ENCODE data around the gene CHRNA7. TPM values are rescaled to one million over a fixed set of nuclear protein-coding genes. Genes with fewer than 3 reads are reported as not detected.
"Not testable (repeated sequence)": the region's sequence is repeated elsewhere in the genome, so short reads cannot be mapped to it uniquely, and the experiment has no call there.

Gene CHRNA7
- total and polyA plus RNA-seq, 2 experiments from 2014 or later: not detected

- no peak overlapping the region for H2AFZ ChIP-seq
- DNase-seq: no peak
- H3K79me2 ChIP-seq (ENCODE audit: insufficient read depth): no peaks in the 10 kb centered on the region
- no peaks in the 10 kb centered on the region for H3K9me2 ChIP-seq (ENCODE audit: insufficient read depth)
- H3K9ac ChIP-seq: no peak overlapping the region
- H3K27me3 ChIP-seq (replicated peaks; ENCODE audit: insufficient read depth): no peaks in the 10 kb centered on the region
- H3F3A ChIP-seq (ENCODE audit: insufficient read depth): no peaks in the 10 kb centered on the region
- H3K27ac ChIP-seq: no peak overlapping the region
- in situ Hi-C loops (cut with MboI): loop anchor here (25.0 kb wide), 1 partner anchor 148 kb away; no protein-coding TSS in a partner anchor
- no peak overlapping the region for H3K4me3 ChIP-seq
- H3K36me3 ChIP-seq (ENCODE audit: low read depth): no peaks in the 10 kb centered on the region
- H3K9me3 ChIP-seq (ENCODE audit: low read depth): no peaks in the 10 kb centered on the region
- 5 to 8% methylated on average over 8 of the region's 8 CpGs for WGBS, 2 experiments (ENCODE audit: low coverage in 1 of 2, low lambda C conversion rate in 2 of 2, missing lambda C conversion rate in 2 of 2)
- H3K4me2 ChIP-seq (ENCODE audit: unreplicated experiment): no peak overlapping the region
- no peaks in the 10 kb centered on the region for H4K20me1 ChIP-seq (ENCODE audit: insufficient read depth)
- no peaks in the 10 kb centered on the region for H3K4me1 ChIP-seq (ENCODE audit: insufficient read depth)
- TF ChIP-seq EZH2phosphoT487 (IDR thresholded peaks at IDR 0.05; ENCODE audit: insufficient read depth, low read depth) (no peak), EZH2 (IDR thresholded peaks at IDR 0.05; ENCODE audit: insufficient read depth, poor library complexity, severe bottlenecking) (no peak)
Measured at GRCh38 chr15:32135335-32135734, 105.0 kb downstream of the CHRNA7 start.

- not testable (repeated sequence) for DNase-seq; H3K27ac ChIP-seq; H3K4me2 ChIP-seq (ENCODE audit: unreplicated experiment); H3K4me1 ChIP-seq (ENCODE audit: insufficient read depth); H3K9me2 ChIP-seq (ENCODE audit: insufficient read depth); H3K79me2 ChIP-seq (ENCODE audit: insufficient read depth); H3K4me3 ChIP-seq; H3K27me3 ChIP-seq (replicated peaks; ENCODE audit: insufficient read depth); H3F3A ChIP-seq (ENCODE audit: insufficient read depth); H4K20me1 ChIP-seq (ENCODE audit: insufficient read depth); H3K9me3 ChIP-seq (ENCODE audit: low read depth); H2AFZ ChIP-seq; H3K9ac ChIP-seq; H3K36me3 ChIP-seq (ENCODE audit: low read depth)
- in situ Hi-C loops (cut with MboI): loop anchor here (25.0 kb wide), 1 partner anchor 158 kb away; no protein-coding TSS in a partner anchor
- WGBS, 2 experiments (ENCODE audit: low coverage in 1 of 2, low lambda C conversion rate in 2 of 2, missing lambda C conversion rate in 2 of 2): 17 to 27% methylated on average over 10 of the region's 10 CpGs
Measured at GRCh38 chr15:32145512-32145911, 115.2 kb downstream of the CHRNA7 start.

- no peaks in the 10 kb centered on the region for H3K27me3 ChIP-seq (replicated peaks; ENCODE audit: insufficient read depth)
- in situ Hi-C loops (cut with MboI): loop anchor here (25.0 kb wide), 1 partner anchor 162 kb away; no protein-coding TSS in a partner anchor
- H3K36me3 ChIP-seq (ENCODE audit: low read depth): no peaks in the 10 kb centered on the region
Measured at GRCh38 chr15:32148833-32149555, 118.7 kb downstream of the CHRNA7 start.

GRCh38 chr15:32152574-32152973 is 122.3 kb downstream of the CHRNA7 start:
- in situ Hi-C loops (cut with MboI): loop anchor here (25.0 kb wide), 1 partner anchor 1765 kb away; the partner anchor contains the start of gene CHRFAM7A
- Histone ChIP-seq H3K27ac (no peak overlapping the region), H3K9ac (no peak overlapping the region), H3K4me2 (ENCODE audit: unreplicated experiment) (no peak overlapping the region), H3K27me3 (replicated peaks; ENCODE audit: insufficient read depth) (no peaks in the 10 kb centered on the region), H4K20me1 (ENCODE audit: insufficient read depth) (no peaks in the 10 kb centered on the region), H3F3A (ENCODE audit: insufficient read depth) (no peaks in the 10 kb centered on the region), H2AFZ (no peak overlapping the region), H3K4me1 (ENCODE audit: insufficient read depth) (no peaks in the 10 kb centered on the region), H3K36me3 (ENCODE audit: low read depth) (no peaks in the 10 kb centered on the region), H3K4me3 (no peak overlapping the region), H3K9me2 (ENCODE audit: insufficient read depth) (no peaks in the 10 kb centered on the region), H3K79me2 (ENCODE audit: insufficient read depth) (no peaks in the 10 kb centered on the region), H3K9me3 (ENCODE audit: low read depth) (no peaks in the 10 kb centered on the region)
- DNase-seq: no peak
- WGBS, 2 experiments (ENCODE audit: low coverage in 1 of 2, low lambda C conversion rate in 2 of 2, missing lambda C conversion rate in 2 of 2): 12 to 17% methylated on average over 1 of the region's 1 CpG
- TF ChIP-seq EZH2phosphoT487 (IDR thresholded peaks at IDR 0.05; ENCODE audit: insufficient read depth, low read depth): no peak
- no peak for TF ChIP-seq EZH2 (IDR thresholded peaks at IDR 0.05; ENCODE audit: insufficient read depth, poor library complexity, severe bottlenecking)

More at GRCh38 chr15:32148833-32149555, 118.7 kb downstream of the CHRNA7 start:
- Histone ChIP-seq H3K4me3 (no peak overlapping the region), H4K20me1 (ENCODE audit: insufficient read depth) (no peaks in the 10 kb centered on the region), H3F3A (ENCODE audit: insufficient read depth) (no peaks in the 10 kb centered on the region), H3K9me3 (ENCODE audit: low read depth) (no peaks in the 10 kb centered on the region), H3K4me1 (ENCODE audit: insufficient read depth) (no peaks in the 10 kb centered on the region), H3K9me2 (ENCODE audit: insufficient read depth) (no peaks in the 10 kb centered on the region), H2AFZ (no peak overlapping the region), H3K79me2 (ENCODE audit: insufficient read depth) (no peaks in the 10 kb centered on the region), H3K9ac (no peak overlapping the region), H3K4me2 (ENCODE audit: unreplicated experiment) (no peak overlapping the region), H3K27ac (no peak overlapping the region)
- TF ChIP-seq EZH2 (IDR thresholded peaks at IDR 0.05; ENCODE audit: insufficient read depth, poor library complexity, severe bottlenecking) (no peak), EZH2phosphoT487 (IDR thresholded peaks at IDR 0.05; ENCODE audit: insufficient read depth, low read depth) (no peak)
- 39 to 41% methylated on average over 15 of the region's 15 CpGs for WGBS, 2 experiments (ENCODE audit: low coverage in 1 of 2, low lambda C conversion rate in 2 of 2, missing lambda C conversion rate in 2 of 2)
- no peak for DNase-seq

GRCh38 chr15:32153868-32154623 is 123.7 kb downstream of the CHRNA7 start:
- not testable (repeated sequence) for H3K4me2 ChIP-seq (ENCODE audit: unreplicated experiment); H3K36me3 ChIP-seq (ENCODE audit: low read depth); H4K20me1 ChIP-seq (ENCODE audit: insufficient read depth); H3F3A ChIP-seq (ENCODE audit: insufficient read depth); H3K79me2 ChIP-seq (ENCODE audit: insufficient read depth); H2AFZ ChIP-seq; H3K9me2 ChIP-seq (ENCODE audit: insufficient read depth); H3K9me3 ChIP-seq (ENCODE audit: low read depth); H3K4me3 ChIP-seq; H3K27me3 ChIP-seq (replicated peaks; ENCODE audit: insufficient read depth); H3K4me1 ChIP-seq (ENCODE audit: insufficient read depth); H3K27ac ChIP-seq; H3K9ac ChIP-seq; DNase-seq
- no CpG with 5 or more reads among the region's 18 CpGs for WGBS, 2 experiments (ENCODE audit: low coverage in 1 of 2, low lambda C conversion rate in 2 of 2, missing lambda C conversion rate in 2 of 2)
- in situ Hi-C loops (cut with MboI): loop anchor here (25.0 kb wide), 1 partner anchor 1767 kb away; the partner anchor contains the start of gene CHRFAM7A

- H3K27ac ChIP-seq; H3K9me2 ChIP-seq (ENCODE audit: insufficient read depth); H3K4me2 ChIP-seq (ENCODE audit: unreplicated experiment); H3K79me2 ChIP-seq (ENCODE audit: insufficient read depth); H3K9me3 ChIP-seq (ENCODE audit: low read depth); DNase-seq; H3F3A ChIP-seq (ENCODE audit: insufficient read depth); H2AFZ ChIP-seq; H3K4me3 ChIP-seq; H3K36me3 ChIP-seq (ENCODE audit: low read depth); H4K20me1 ChIP-seq (ENCODE audit: insufficient read depth); H3K9ac ChIP-seq; H3K27me3 ChIP-seq (replicated peaks; ENCODE audit: insufficient read depth); H3K4me1 ChIP-seq (ENCODE audit: insufficient read depth): not testable (repeated sequence)
- in situ Hi-C loops (cut with MboI): loop anchor here (25.0 kb wide), 1 partner anchor 1775 kb away; the partner anchor contains the start of gene CHRFAM7A
- WGBS, 2 experiments (ENCODE audit: low coverage in 1 of 2, low lambda C conversion rate in 2 of 2, missing lambda C conversion rate in 2 of 2): 73% methylated on average over 2 of the region's 2 CpGs; no CpG with 5 or more reads in 1 of the 2 experiments
Measured at GRCh38 chr15:32162143-32162542, 131.8 kb downstream of the CHRNA7 start.

Data from GM23248 (cell line).